SK-N-SH treated with all-trans-retinoic acid at 6 μM for 48 hours (cell line): ENCODE data around the gene HMX1.

Experiments
- ATAC-seq: fragments of 200-7000 bp; cut with Tn5 transposase; 3 replicates; pipeline ENCODE4 v1.9.1; 2020; ENCODE audit warnings: mild to moderate bottlenecking, moderate library complexity
- ARNTL ChIP-seq: fragments of 450-650 bp; formaldehyde crosslinking; IDR thresholded peaks from 2 replicates; pipeline ENCODE4 v1.5.0; 2020; ENCODE audit warnings: low read depth, mild to moderate bottlenecking, moderate library complexity, borderline replicate concordance
- BACH2 ChIP-seq: fragments of 250-450 bp; sonication (Bioruptor Pico); IDR thresholded peaks from 2 replicates; pipeline ENCODE4 v1.9.0; 2021; ENCODE audit warnings: mild to moderate bottlenecking, borderline replicate concordance
- CREB5 ChIP-seq: fragments of 250-450 bp; sonication (Bioruptor Pico); IDR thresholded peaks from 2 replicates; pipeline ENCODE4 v1.5.1; 2020; ENCODE audit warnings: low read depth, mild to moderate bottlenecking, moderate library complexity
- CSDC2 ChIP-seq: fragments of 250-450 bp; sonication (Bioruptor Pico); IDR thresholded peaks from 2 replicates; pipeline ENCODE4 v1.5.0; 2020; ENCODE audit warnings: mild to moderate bottlenecking, moderate library complexity
- CSRNP3 ChIP-seq: fragments of 250-450 bp; sonication (Bioruptor Pico); IDR thresholded peaks from 2 replicates; pipeline ENCODE4 v1.5.1; 2021; ENCODE audit warnings: mild to moderate bottlenecking, moderate library complexity
- ESRRG ChIP-seq: fragments of 250-450 bp; sonication (Bioruptor Pico); IDR thresholded peaks from 2 replicates; pipeline ENCODE4 v1.6.1; 2021; ENCODE audit warnings: mild to moderate bottlenecking
- GLIS3 ChIP-seq: fragments of 250-450 bp; sonication (Bioruptor Pico); IDR thresholded peaks from 2 replicates; pipeline ENCODE4 v1.5.0; 2020; ENCODE audit warnings: mild to moderate bottlenecking, moderate library complexity
- ISL1 ChIP-seq: fragments of 250-450 bp; sonication (Bioruptor Pico); IDR thresholded peaks from 2 replicates; pipeline ENCODE4 v2.1.2; 2022; ENCODE audit warnings: mild to moderate bottlenecking, moderate library complexity
- OSR1 ChIP-seq: fragments of 250-450 bp; sonication (Bioruptor Pico); IDR thresholded peaks from 2 replicates; pipeline ENCODE4 v1.8.0; 2022; ENCODE audit warnings: moderate library complexity, mild to moderate bottlenecking, inconsistent platforms
- PATZ1 ChIP-seq: fragments of 250-450 bp; sonication (Bioruptor Pico); IDR thresholded peaks from 2 replicates; pipeline ENCODE4 v1.8.0; 2020; ENCODE audit warnings: mild to moderate bottlenecking, moderate library complexity, borderline replicate concordance
- PPARA ChIP-seq: fragments of 250-450 bp; sonication (Bioruptor Pico); IDR thresholded peaks from 2 replicates; pipeline ENCODE4 v1.5.0; 2020; ENCODE audit warnings: mild to moderate bottlenecking, borderline replicate concordance
- RARB ChIP-seq: fragments of 250-450 bp; sonication (Bioruptor Pico); IDR thresholded peaks from 2 replicates; pipeline ENCODE4 v1.8.0; 2021; ENCODE audit warnings: mild to moderate bottlenecking, moderate library complexity
- SNAI2 ChIP-seq: fragments of 250-450 bp; sonication (Bioruptor Pico); IDR thresholded peaks from 2 replicates; pipeline ENCODE4 v1.5.0; 2020; ENCODE audit warnings: mild to moderate bottlenecking, moderate library complexity
- TCF4 ChIP-seq: fragments of 250-450 bp; sonication (Bioruptor Pico); IDR thresholded peaks from 2 replicates; pipeline ENCODE4 v1.8.0; 2021; ENCODE audit warnings: mild to moderate bottlenecking, moderate library complexity, borderline replicate concordance
- TOX ChIP-seq: fragments of 250-450 bp; sonication (Bioruptor Pico); IDR thresholded peaks from 2 replicates; pipeline ENCODE4 v1.8.0; 2021; ENCODE audit warnings: mild to moderate bottlenecking, moderate library complexity, borderline replicate concordance
- ZFP3 ChIP-seq: fragments of 250-450 bp; sonication (Bioruptor Pico); IDR thresholded peaks from 2 replicates; pipeline ENCODE4 v1.5.0; 2020; ENCODE audit warnings: mild to moderate bottlenecking, moderate library complexity
- ZFP30 ChIP-seq: fragments of 450-650 bp; formaldehyde crosslinking; IDR thresholded peaks from 2 replicates; pipeline ENCODE4 v1.5.0; 2022; ENCODE audit warnings: mild to moderate bottlenecking, moderate library complexity
- ZNF565 ChIP-seq: fragments of 450-650 bp; formaldehyde crosslinking; conservative IDR thresholded peaks from 2 replicates; pipeline ENCODE4 v1.5.0; 2020; ENCODE audit warnings: low read depth, mild to moderate bottlenecking, moderate library complexity
- ZNF70 ChIP-seq: fragments of 450-650 bp; formaldehyde crosslinking; IDR thresholded peaks from 2 replicates; pipeline ENCODE4 v1.5.0; 2020; ENCODE audit warnings: mild to moderate bottlenecking, moderate library complexity
- ZNF8 ChIP-seq: fragments of 450-650 bp; formaldehyde crosslinking; IDR thresholded peaks from 2 replicates; pipeline ENCODE4 v1.5.0; 2020; ENCODE audit warnings: mild to moderate bottlenecking, moderate library complexity
- TF ChIP-seq, protein P1 (sequence below): fragments of 250-450 bp; sonication (Bioruptor Pico); IDR thresholded peaks from 2 replicates; pipeline ENCODE4 v1.5.0; 2020; ENCODE audit warnings: mild to moderate bottlenecking, moderate library complexity
- TF ChIP-seq, protein P2 (sequence below): fragments of 250-450 bp; sonication (Bioruptor Pico); IDR thresholded peaks from 2 replicates; pipeline ENCODE4 v1.8.0; 2021; ENCODE audit warnings: low read depth, mild to moderate bottlenecking, moderate library complexity, borderline replicate concordance

HMX1 gene

DNA sequence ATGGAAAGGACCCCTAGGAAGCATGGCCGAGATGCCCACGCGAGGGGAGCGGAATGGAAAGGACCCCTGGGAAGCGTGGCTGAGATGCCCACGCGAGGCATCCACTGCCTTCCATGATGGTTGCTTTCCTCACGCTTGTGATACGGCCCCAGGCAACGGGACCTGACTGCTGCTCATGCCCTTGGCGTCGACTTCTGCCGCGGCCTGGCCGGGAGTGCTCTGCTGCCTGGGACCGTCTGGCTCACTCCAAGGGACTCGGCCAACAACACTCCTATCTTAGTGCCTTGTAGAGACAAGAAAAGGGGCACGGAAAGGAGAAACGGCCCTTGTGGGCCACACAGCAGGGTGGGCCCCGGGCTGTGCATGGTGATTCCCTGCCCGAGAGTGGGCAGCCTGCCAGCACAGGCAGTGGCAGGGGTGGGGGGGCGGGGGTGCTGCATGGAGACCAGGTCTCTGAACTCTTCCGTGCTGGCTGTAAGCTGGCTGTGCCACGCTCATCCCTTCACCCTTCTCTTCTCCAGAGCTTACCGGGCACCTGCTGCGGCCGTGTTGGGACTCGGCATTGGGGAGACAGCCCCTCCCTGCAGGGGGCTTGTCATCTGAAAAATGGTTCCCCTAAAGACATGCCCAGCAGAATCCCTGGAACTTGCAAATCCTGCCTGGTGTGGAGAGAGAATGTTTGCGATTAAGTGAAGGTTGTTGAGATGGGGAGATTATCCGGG is 38.6 kb upstream of the HMX1 start:
- ATAC-seq, result no peak
- no peak for TF ChIP-seq BACH2 (CRISPR knock-in tag)
- no peak for TF ChIP-seq ZNF8 (CRISPR knock-in tag)
- no peak for TF ChIP-seq ZNF565 (CRISPR knock-in tag)
- no peak for TF ChIP-seq CSDC2 (CRISPR knock-in tag)

GRCh38 chr4:8909548-8909947 is 37.9 kb upstream of the HMX1 start:
- no peak for ATAC-seq
- TF ChIP-seq ISL1 (no peak), ZFP3 (CRISPR knock-in tag) (no peak), GLIS3 (no peak), RARB (no peak), ZFP30 (CRISPR knock-in tag) (no peak), BACH2 (CRISPR knock-in tag) (no peak), CREB5 (no peak), CSDC2 (CRISPR knock-in tag) (no peak), CSRNP3 (CRISPR knock-in tag) (no peak), OSR1 (no peak), ESRRG (CRISPR knock-in tag) (no peak), TCF4 (no peak), ZNF70 (CRISPR knock-in tag) (no peak), PATZ1 (CRISPR knock-in tag) (no peak), ZNF565 (CRISPR knock-in tag) (no peak), ZNF8 (CRISPR knock-in tag) (no peak), SNAI2 (no peak)
- TF ChIP-seq, protein P1, sequence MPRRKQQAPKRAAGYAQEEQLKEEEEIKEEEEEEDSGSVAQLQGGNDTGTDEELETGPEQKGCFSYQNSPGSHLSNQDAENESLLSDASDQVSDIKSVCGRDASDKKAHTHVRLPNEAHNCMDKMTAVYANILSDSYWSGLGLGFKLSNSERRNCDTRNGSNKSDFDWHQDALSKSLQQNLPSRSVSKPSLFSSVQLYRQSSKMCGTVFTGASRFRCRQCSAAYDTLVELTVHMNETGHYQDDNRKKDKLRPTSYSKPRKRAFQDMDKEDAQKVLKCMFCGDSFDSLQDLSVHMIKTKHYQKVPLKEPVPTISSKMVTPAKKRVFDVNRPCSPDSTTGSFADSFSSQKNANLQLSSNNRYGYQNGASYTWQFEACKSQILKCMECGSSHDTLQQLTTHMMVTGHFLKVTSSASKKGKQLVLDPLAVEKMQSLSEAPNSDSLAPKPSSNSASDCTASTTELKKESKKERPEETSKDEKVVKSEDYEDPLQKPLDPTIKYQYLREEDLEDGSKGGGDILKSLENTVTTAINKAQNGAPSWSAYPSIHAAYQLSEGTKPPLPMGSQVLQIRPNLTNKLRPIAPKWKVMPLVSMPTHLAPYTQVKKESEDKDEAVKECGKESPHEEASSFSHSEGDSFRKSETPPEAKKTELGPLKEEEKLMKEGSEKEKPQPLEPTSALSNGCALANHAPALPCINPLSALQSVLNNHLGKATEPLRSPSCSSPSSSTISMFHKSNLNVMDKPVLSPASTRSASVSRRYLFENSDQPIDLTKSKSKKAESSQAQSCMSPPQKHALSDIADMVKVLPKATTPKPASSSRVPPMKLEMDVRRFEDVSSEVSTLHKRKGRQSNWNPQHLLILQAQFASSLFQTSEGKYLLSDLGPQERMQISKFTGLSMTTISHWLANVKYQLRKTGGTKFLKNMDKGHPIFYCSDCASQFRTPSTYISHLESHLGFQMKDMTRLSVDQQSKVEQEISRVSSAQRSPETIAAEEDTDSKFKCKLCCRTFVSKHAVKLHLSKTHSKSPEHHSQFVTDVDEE (CRISPR knock-in tag), result no peak

DNA sequence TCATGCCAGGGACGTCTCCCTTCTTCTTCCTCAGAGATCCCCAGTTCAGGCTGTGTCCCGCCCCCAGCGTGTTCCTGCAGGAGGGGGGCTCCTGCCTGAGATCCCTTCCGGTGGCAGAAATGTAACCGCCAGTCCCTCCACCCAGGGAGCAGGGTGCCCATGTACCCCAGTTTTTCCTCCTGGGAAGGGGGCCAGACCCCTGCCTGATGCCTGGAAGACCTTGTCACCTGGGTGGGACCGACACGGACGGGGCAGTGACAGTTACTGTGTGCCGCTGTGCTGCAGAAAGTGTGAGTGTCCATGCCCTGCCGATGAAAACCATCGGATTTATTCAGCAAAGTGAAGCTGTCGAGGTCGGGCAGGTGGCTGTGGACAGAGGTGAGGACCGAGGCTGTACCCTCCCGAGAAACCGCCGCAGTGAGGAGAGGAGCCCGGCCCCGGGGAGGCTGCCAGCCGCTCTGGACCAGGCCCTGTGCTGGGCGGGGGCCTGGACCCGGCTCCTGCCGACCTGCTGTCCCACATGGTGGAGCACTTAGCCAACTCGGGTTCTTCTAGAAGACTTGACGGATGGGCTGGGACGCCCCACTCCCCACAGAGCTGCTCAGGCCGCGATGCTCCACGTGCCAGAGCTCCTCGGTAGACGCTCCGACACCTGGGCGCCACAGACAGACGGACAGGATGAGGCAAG is 36.7 kb upstream of the HMX1 start:
- ATAC-seq, result no peak
- TF ChIP-seq CREB5, result no peak
- TF ChIP-seq TOX (CRISPR knock-in tag), result no peak
- TF ChIP-seq RARB, result no peak
- TF ChIP-seq ZFP30 (CRISPR knock-in tag), result no peak
- no peak for TF ChIP-seq SNAI2
- no peak for TF ChIP-seq ARNTL (CRISPR knock-in tag)
- TF ChIP-seq, protein P1 (CRISPR knock-in tag), result no peak
- TF ChIP-seq, protein P2, sequence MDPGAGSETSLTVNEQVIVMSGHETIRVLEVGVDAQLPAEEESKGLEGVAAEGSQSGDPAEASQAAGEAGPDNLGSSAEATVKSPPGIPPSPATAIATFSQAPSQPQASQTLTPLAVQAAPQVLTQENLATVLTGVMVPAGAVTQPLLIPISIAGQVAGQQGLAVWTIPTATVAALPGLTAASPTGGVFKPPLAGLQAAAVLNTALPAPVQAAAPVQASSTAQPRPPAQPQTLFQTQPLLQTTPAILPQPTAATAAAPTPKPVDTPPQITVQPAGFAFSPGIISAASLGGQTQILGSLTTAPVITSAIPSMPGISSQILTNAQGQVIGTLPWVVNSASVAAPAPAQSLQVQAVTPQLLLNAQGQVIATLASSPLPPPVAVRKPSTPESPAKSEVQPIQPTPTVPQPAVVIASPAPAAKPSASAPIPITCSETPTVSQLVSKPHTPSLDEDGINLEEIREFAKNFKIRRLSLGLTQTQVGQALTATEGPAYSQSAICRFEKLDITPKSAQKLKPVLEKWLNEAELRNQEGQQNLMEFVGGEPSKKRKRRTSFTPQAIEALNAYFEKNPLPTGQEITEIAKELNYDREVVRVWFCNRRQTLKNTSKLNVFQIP (CRISPR knock-in tag), result no peak
- TF ChIP-seq ZNF70 (CRISPR knock-in tag), result no peak
- no peak for TF ChIP-seq PPARA (CRISPR knock-in tag)
- TF ChIP-seq CSRNP3 (CRISPR knock-in tag), result no peak
